Posterior vena cava (tissue), 2 donors: ENCODE measurements around the gene CCDC9B. TPM values are rescaled to one million over a fixed set of nuclear protein-coding genes. Genes with fewer than 3 reads are reported as not detected.
A peak's percentile ranks its signal among the peaks of the same experiment; 100 is the strongest.

Experiments used
- DNase-seq: peaks from one replicate; pipeline ENCODE4 v3.0.0-alpha.2; 2020; ENCODE audit warnings: low spot score
- intact Hi-C, 2 donors: fragments of 100-400 bp; cut with DNase I; formaldehyde crosslinking; loops; one replicate each; pipeline versions ENCODE4 v1.14.1 to v1.14.2; 2022 to 2023
- total RNA-seq, 2 donors: library from RNA; stranded (reverse); fragmentation: NEBNext Ultra II Directional; extraction: Animal tissue kit (Norgen Biotek cat#: 25700); gene quantifications; one replicate each; pipeline ENCODE4 v1.2.1, GENCODE V29; 2021
- donor health status: DM: yes; HTN: yes; CAD: no.
- donor health status: DM: yes; HTN: yes; CAD: no.

The CCDC9B gene
- total RNA-seq, 2 donors from 2014 or later: 29.2 to 31.2 TPM

DNA sequence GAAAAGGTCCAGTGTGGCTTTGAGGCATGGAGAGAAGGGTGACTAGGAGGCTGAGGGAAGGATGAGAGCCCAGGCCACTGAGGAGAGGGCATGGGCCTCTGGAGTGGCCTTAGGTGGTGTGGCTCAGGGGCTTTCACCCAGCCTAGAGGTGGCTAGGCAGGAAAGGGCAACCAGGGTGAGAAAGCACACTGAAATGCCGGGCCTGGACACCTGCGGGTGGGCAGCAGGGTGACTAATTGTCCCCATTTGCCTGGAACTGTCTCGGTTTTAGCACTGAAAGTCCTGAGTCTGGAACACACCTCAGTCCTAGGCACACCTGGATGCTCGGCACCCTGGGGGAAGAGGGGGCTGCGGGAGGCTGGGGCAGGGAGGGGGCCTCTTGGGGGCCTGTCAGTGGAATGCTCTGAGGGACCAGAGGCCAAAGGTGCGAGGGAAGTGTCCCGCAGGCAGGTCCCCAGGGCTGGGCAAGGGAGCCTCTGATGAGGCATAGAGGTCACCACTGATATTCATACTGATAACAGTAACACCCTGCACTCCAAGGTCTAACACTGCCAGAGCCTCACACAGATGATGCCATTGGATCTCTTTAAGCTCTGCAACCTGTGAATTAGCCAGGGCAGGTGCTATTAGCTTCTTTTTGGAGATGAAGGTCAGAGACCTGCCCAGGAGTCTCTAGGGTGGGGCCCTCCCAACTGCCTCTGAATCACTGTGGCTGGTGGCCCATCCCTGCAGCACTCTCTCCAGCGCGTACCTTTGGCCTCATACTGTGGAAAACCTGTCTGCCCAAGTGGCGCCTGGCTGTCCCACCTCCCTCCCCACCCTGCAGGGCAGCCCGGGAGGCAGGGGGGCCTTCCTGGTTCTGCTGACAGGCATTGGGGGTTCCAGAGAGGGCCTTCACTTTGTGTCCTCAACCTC lies 7.1 kb upstream of the CCDC9B start:
- intact Hi-C loops: loop anchor here in 1 of 2 donors (10.0 kb wide), 1 partner anchor 1143 kb away; no protein-coding TSS in a partner anchor
- DNase-seq: no peak

DNA sequence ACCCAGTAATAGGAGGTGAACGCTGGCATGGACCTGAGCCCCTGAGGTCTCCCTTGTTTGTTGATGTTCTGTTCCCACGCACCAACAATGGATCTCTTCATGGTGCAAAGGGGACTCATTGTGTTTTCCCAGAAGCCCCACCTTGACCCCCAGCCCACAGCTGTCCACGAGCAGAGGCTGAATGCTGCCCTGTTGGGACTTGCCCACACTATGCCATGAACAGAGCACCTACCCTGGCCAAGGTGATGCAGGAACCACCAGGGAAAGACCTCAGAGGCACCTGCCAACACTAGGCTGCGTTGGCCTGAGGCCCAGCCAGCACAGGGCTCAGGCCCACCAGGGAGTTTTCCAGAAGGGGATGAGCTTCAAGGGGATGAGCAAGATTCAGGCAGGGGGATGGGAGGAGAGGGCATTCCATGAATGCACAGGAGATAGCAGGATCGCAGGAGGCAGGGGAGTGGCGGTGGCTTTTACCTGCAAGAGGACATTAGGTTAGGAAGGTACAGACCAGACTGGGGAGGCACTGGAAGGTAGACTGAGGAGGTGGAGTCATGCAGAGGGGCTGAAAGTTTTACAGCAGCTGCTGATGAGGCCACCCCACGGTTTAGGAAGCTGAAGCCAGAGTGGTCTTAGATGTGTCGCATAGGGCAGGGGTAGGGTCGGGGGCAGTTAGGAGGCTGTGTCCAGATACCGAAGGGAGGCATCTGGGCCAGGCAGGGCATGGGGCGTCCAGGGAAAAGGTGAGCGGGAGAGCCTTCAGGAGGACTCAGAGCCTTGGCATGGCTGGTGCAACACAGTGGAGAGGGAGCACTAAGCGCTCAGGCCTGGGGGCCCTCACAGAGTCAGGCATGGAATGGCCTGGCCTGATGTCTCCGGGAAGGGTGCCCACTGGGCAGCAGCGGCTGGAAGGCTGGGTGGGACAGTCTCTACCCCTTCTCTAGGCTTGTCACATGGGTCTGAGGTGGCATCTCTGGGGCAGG lies 6.1 kb upstream of the CCDC9B start:
- no peak for DNase-seq
- intact Hi-C loops: loop anchor here in 1 of 2 donors (10.0 kb wide), 1 partner anchor 1142 kb away; no protein-coding TSS in a partner anchor

GRCh38 chr15:40345867-40346578 lies 5.3 kb upstream of the CCDC9B start:
- intact Hi-C loops: loop anchor here in 1 of 2 donors (10.0 kb wide), 1 partner anchor 1141 kb away; no protein-coding TSS in a partner anchor
- no peak for DNase-seq

DNA sequence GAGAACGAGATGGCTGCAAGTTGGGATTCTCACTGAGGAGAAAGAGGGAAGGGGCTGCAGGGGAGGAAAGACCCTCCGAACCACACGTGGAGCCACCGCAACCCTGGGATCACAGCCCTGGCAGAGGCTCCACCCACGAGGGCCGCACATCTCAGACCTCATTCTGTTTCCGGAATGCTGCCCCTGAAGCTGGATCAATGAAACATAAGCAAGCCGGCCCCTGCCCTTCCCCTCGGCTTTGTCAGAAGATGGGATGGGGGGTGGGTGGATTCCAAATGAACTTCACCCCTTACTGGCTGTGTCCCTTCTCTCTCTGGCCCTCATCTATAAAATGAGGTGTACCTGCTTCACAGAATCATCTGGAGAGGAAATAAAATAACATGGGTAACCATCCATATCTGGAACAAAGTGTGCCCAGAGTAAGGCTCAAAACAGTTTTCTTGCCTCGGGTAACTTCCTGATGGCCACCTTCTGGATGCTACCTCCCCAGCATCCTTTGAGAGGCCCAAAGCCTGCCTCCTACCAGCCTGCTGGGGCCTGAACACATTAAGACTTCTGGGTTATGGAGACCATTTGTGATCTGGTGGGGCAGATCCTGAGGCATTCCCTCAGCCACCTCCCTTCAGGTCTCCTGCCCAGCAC lies 4.6 kb upstream of the CCDC9B start:
- DNase-seq: no peak
- intact Hi-C loops: loop anchor here in 1 of 2 donors (10.0 kb wide), 1 partner anchor 1141 kb away; no protein-coding TSS in a partner anchor

DNA sequence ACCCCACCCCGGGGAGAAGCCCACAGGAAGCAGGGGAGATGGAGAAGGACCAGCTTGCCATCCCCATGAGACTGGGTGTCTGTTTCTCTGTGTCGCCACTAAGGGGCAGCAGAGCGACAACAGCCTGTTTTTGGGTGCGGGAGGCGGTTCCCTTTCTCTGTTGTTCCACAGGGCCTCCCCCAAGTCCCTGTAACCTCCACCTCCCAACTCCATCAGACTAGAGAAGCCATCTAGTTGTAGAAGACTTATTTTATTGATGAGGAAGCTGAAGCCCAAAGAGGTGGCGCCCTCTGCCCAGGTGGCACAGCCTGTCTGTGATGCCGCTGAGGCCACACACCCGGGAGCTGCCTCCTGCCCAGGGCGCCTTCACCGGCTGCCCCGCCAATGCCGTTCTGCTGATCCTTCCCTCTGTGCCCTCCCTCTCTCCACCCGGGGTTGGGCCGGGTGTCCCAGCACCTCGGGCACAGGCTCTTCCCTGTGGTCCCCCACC lies 3.9 kb upstream of the CCDC9B start:
- peak; percentile 84 for DNase-seq
- intact Hi-C loops: loop anchor here in 1 of 2 donors (10.0 kb wide), 1 partner anchor 1140 kb away; no protein-coding TSS in a partner anchor

GRCh38 chr15:40344217-40344616 lies 3.5 kb upstream of the CCDC9B start:
- no peak for DNase-seq
- intact Hi-C loops: loop anchor here in 1 of 2 donors (10.0 kb wide), 1 partner anchor 1139 kb away; no protein-coding TSS in a partner anchor

- DNase-seq: peak; percentile 78
- intact Hi-C loops: loop anchor here in 1 of 2 donors (10.0 kb wide), 1 partner anchor 1139 kb away; no protein-coding TSS in a partner anchor
Measured at GRCh38 chr15:40343512-40343911, 2.8 kb upstream of the CCDC9B start.

DNA sequence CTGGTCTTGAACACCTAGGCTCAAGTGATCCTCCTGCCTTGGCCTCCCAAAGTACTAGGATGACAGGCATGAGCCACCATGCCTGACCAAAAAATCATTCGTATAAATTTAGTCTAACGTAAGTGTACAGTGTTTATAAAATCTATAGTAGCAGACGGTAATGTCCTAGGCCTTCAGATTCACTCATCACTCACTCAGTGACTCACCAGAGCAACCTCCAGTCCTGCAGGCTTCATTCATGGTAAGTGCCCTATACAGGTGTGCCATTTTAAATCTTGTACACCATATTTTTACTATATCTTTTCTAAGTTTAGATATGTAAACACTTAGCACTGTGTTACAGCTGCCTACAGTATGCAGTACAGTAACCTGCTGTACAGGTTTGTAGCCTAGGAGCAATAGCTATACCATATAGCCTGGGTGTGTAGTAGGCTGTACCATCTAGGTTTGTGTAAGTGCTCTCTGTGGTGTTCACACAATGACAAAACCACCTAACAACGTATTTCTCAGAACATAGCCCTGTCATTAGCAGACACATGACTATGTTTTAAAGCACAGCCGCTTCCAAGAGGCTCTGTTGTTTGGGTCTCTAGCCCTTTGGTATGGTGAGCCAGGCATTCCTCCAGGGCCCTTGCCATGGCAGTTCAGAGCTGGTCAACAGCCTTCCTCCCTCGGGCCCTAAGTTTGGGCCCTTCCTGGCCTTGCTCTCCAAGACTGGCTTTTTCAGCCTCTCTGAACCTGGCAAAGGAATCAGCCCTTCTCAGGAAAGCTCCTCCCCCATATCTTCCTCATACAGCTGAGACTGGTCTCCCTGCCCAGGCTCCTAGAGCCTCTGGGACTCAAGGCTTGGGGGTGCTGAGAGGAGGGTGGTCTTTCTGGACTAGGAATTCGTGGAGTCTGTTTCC lies 1.9 kb upstream of the CCDC9B start:
- no peak for DNase-seq
- intact Hi-C loops: loop anchor here in 1 of 2 donors (10.0 kb wide), 1 partner anchor 1138 kb away; no protein-coding TSS in a partner anchor

DNA sequence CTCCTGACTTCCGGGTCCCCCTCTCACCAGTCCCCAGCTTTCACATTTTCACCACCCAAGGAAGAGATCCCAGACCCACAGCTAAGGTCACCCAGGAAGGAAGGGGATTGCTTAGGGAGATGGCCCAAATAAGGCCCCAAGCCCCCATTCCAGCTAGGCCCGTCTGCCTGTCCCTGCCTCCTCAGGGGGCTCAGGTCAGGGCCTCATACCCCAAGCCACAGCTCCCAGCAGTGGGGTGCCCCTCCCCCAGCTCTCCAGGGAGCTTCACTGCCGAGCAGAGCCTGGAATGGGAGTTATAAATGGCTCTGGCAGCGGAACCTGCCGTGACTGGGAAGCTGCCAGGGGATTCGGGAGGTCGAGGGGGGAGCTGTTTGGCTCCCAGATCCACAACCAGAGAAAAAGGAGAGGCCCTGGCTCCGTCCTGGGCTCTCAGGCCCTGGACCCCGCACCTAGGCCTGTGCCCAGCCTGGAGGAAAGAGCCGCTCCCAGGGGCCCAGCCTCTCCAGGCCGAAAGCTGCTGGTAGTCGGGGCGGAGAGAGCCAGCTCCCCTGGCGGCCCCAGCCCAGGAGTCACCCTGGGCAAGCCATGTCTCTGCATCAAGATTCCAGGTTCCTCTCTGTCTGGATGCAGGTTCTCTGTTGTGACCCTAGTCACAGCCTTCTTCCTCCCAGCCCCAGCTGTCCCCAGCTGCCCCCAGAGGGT lies 550 bp downstream of the CCDC9B start:
- intact Hi-C loops: loop anchor here in 1 of 2 donors (10.0 kb wide), 1 partner anchor 1135 kb away; no protein-coding TSS in a partner anchor
- peak; percentile 91 for DNase-seq

DNA sequence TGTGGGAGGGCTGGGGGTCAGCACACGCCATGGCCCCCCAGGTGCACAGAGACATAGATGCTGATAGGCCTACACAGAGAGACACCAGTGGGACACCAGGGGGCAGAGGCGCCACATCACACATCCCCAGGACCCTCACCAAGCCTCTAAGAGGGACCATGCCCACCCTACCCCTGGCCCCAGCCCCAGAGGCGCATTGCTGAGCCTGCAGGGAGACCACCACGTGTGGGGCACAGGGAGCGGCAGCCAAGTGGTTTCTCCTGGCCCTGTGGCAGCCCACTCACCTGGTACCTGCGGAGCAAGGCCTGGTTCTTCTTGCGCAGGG lies 1.2 kb downstream of the CCDC9B start:
- peak; percentile 79 for DNase-seq
- intact Hi-C loops: no loop called here

GRCh38 chr15:40338921-40339620 lies 1.7 kb downstream of the CCDC9B start:
- peak; percentile 81 for DNase-seq
- intact Hi-C loops: no loop called here

GRCh38 chr15:40338041-40338657 lies 2.6 kb downstream of the CCDC9B start:
- intact Hi-C loops: no loop called here
- peak; percentile 87 for DNase-seq

DNA sequence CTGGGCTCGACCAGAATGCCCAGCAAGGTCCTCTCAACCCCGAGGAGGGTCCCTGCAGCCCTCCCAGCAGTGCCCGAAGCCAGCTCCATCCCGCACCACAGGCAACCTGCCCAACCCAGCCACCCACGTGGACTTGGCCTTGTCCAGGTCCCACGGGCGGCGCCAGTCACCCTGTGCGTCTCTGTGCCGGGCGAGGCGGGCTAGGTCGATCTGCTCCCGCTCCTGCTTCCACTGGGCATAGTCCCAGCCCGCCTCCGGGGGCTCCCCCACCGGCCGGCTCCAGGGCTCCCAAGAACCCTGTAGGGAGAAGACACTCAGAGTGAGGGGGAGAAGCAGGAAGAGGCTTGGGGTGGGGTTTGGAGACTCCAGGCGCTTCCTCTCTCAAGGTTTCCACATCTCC lies 3.1 kb downstream of the CCDC9B start:
- intact Hi-C loops: no loop called here
- peak; percentile 80 for DNase-seq

- DNase-seq: no peak
- intact Hi-C loops: no loop called here
Measured at GRCh38 chr15:40336744-40337122, 4.0 kb downstream of the CCDC9B start.

DNA sequence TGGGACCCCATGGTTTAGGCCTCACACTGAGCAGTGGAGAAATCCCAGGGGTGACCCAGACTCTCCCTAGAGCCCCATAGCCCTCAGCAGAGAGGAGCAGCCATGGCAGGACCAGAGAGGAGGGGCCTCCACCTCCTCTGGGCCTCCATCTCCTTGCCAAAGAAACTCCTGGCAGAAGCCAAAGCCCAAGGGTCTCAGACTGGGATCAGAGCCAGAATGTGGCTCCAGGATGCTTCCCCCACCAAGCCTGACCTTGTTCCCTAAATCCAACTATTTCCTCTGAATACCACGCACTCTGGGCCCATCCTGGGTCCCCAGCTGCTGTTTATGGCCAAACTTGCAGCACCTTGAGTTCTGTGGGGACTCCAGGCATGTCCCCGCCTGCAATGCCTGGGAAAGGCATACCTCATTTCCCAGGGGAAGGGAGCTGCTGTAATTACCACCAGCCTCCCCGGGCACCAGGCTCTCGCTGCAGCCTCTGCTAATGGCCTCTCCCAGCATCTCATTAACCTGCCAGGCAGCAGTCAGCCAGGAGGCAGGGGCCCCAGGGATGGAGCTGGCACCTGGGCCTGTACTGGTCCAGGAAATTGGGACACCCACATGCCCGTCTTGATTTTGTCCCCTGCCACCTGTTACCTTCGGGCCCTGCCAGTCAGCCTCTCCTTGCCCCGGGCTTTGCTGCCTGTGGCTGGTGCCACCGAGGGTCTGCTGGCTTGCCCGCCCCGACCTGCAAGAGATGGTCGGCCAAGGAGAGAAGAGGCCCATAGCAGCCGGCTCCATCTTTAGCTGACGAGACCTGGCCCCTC lies 4.6 kb downstream of the CCDC9B start:
- DNase-seq: peak; percentile 77

More for the DNA sequence above, 4.6 kb downstream of the CCDC9B start:
- intact Hi-C loops: no loop called here
